HepG2 (cell line): Measurements from ENCODE around the gene DLG5. TPM values are rescaled to one million over a fixed set of nuclear protein-coding genes. Genes with fewer than 3 reads are reported as not detected.

Experiments
- AHR ChIP-seq: IDR thresholded peaks from 2 replicates; pipeline ENCODE4 v1.6.1; 2018; ENCODE audit warnings: missing genetic modification reagents, missing compliant biosample characterization
- CREB1 ChIP-seq, 2 experiments: fragments of 450-650 bp in 1 of 2; IDR thresholded peaks; 2 replicates each; pipeline ENCODE4 v1.6.1; 2016 to 2017; ENCODE audit warnings: control low read depth in 1 of 2, mild to moderate bottlenecking in 1 of 2, missing compliant biosample characterization in 1 of 2, missing genetic modification characterization in 1 of 2
- IRF2 ChIP-seq: IDR thresholded peaks from 2 replicates; pipeline ENCODE4 v1.6.1; 2018; ENCODE audit warnings: missing genetic modification reagents, missing compliant biosample characterization
- JARID2 ChIP-seq: sonication (generic); formaldehyde crosslinking; IDR thresholded peaks from 2 replicates; pipeline ENCODE4 v1.8.1; 2023; ENCODE audit warnings: missing genetic modification reagents, inconsistent platforms; ENCODE audit not compliant: insufficient replicate concordance
- NPAS2 ChIP-seq: sonication (generic); formaldehyde crosslinking; IDR thresholded peaks from 2 replicates; pipeline ENCODE4 v1.8.0; 2022; ENCODE audit warnings: mild to moderate bottlenecking, missing genetic modification reagents, borderline replicate concordance
- RBFOX2 ChIP-seq: fragments of 200-400 bp; formaldehyde crosslinking; IDR thresholded peaks from 2 replicates; pipeline ENCODE4 v1.6.1; 2017; ENCODE audit warnings: low read depth, mild to moderate bottlenecking, low read length
- ZFP36L2 ChIP-seq: sonication (generic); formaldehyde crosslinking; IDR thresholded peaks from 2 replicates; pipeline ENCODE4 v1.4.0; 2020; ENCODE audit warnings: missing genetic modification reagents
- ZNF337 ChIP-seq: sonication (generic); formaldehyde crosslinking; IDR thresholded peaks from 2 replicates; pipeline ENCODE4 v1.5.1; 2020; ENCODE audit warnings: missing genetic modification reagents, low read depth, mild to moderate bottlenecking, borderline replicate concordance
- ZNF367 ChIP-seq: sonication (generic); formaldehyde crosslinking; IDR thresholded peaks from 2 replicates; pipeline ENCODE4 v1.4.0; 2020; ENCODE audit warnings: missing genetic modification reagents, borderline replicate concordance
- polyA plus RNA-seq, 8 experiments: library from polyadenylated mRNA; depleted of rRNA in 3 of 8; stranded (reverse) in 7 of 8; unstranded in 1 of 8; fragments of >200 nt; fragmentation: Illumina TruSeq in 4 of 8; extraction: Trizol in 4 of 8; gene quantifications; 2 replicates each; pipeline versions ENCODE4 v1.2.1 to v1.2.3, GENCODE V29; 2011 to 2016; ENCODE audit warnings: low read depth in 4 of 8, missing spikeins in 1 of 8, mixed read lengths in 1 of 8; ENCODE audit not compliant: insufficient read depth in 1 of 8
- total RNA-seq, 5 experiments: library from RNA; depleted of rRNA; stranded (reverse); fragments of >200 nt; fragmentation: Illumina TruSeq; extraction: Trizol; gene quantifications; 2 replicates each; pipeline ENCODE4 v1.2.3, GENCODE V29; 2016; ENCODE audit warnings: low read depth in 1 of 5
- TF ChIP-seq, protein P1 (sequence below): sonication (generic); formaldehyde crosslinking; IDR thresholded peaks from 2 replicates; pipeline ENCODE4 v1.4.0; 2020; ENCODE audit warnings: missing genetic modification reagents
- TF ChIP-seq, protein P2 (sequence below): sonication (generic); formaldehyde crosslinking; IDR thresholded peaks from 2 replicates; pipeline ENCODE4 v1.4.0; 2020; ENCODE audit warnings: missing genetic modification reagents
- TF ChIP-seq, protein P3 (sequence below): sonication (generic); formaldehyde crosslinking; IDR thresholded peaks from 2 replicates; pipeline ENCODE4 v1.9.0; 2022; ENCODE audit warnings: missing genetic modification reagents, mild to moderate bottlenecking, borderline replicate concordance
- TF ChIP-seq, protein P4 (sequence below): sonication (generic); formaldehyde crosslinking; IDR thresholded peaks from 2 replicates; pipeline ENCODE4 v1.5.0; 2020; ENCODE audit warnings: missing genetic modification reagents, mild to moderate bottlenecking, borderline replicate concordance
- TF ChIP-seq, protein P5 (sequence below): sonication (generic); formaldehyde crosslinking; IDR thresholded peaks from 2 replicates; pipeline ENCODE4 v1.5.0; 2020; ENCODE audit warnings: missing genetic modification reagents, mild to moderate bottlenecking, borderline replicate concordance
- TF ChIP-seq, protein P6 (sequence below): sonication (generic); formaldehyde crosslinking; IDR thresholded peaks from 2 replicates; pipeline ENCODE4 v1.4.0; 2020; ENCODE audit warnings: missing genetic modification reagents, mild to moderate bottlenecking, borderline replicate concordance
- TF ChIP-seq, protein P7 (sequence below): IDR thresholded peaks from 2 replicates; pipeline ENCODE4 v1.6.1; 2012; ENCODE audit warnings: low read length, improper control_type of control experiment

DLG5 gene
- total and polyA plus RNA-seq, 2 of the 13 experiments (the other 11 are each of a cell fraction or from before 2014, with no cell fraction given): 15.5 to 18.2 TPM

DNA sequence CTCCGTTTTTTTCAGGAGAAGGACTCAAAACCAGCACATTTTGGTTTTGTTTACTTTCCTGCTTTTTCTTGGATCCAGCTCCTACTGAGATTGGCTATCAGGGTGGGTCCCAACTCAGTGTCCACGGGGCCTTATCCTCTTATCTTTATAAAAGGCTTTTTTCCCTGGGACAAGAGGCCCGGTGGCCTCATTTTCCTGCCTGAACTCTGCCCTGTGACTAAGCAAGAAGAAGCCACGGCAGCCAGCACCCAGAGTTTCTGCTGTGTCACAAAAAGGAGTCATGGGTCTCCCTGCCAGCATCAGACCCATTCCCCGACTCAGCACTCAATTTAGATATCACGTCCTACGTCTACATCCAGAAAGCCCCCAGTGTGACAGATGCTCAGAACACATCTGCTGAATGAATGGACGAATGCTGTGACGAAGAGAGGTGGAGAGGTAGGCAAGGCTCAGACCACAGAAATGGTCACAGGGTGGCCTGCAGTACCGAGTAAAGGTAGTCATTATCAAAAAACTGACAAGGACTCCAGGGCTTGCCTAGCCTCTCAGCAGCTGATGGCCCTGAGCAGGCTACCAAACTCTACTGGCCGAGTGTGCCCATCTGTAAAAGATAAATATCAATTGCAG lies 16.7 kb downstream of the DLG5 start (continued):
- no peak for TF ChIP-seq RBFOX2
- TF ChIP-seq, protein P1, sequence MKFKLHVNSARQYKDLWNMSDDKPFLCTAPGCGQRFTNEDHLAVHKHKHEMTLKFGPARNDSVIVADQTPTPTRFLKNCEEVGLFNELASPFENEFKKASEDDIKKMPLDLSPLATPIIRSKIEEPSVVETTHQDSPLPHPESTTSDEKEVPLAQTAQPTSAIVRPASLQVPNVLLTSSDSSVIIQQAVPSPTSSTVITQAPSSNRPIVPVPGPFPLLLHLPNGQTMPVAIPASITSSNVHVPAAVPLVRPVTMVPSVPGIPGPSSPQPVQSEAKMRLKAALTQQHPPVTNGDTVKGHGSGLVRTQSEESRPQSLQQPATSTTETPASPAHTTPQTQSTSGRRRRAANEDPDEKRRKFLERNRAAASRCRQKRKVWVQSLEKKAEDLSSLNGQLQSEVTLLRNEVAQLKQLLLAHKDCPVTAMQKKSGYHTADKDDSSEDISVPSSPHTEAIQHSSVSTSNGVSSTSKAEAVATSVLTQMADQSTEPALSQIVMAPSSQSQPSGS (CRISPR knock-in tag): 0 out of 2 replicates have a peak, but pooled peaks have one; percentile 56
- TF ChIP-seq, protein P2, sequence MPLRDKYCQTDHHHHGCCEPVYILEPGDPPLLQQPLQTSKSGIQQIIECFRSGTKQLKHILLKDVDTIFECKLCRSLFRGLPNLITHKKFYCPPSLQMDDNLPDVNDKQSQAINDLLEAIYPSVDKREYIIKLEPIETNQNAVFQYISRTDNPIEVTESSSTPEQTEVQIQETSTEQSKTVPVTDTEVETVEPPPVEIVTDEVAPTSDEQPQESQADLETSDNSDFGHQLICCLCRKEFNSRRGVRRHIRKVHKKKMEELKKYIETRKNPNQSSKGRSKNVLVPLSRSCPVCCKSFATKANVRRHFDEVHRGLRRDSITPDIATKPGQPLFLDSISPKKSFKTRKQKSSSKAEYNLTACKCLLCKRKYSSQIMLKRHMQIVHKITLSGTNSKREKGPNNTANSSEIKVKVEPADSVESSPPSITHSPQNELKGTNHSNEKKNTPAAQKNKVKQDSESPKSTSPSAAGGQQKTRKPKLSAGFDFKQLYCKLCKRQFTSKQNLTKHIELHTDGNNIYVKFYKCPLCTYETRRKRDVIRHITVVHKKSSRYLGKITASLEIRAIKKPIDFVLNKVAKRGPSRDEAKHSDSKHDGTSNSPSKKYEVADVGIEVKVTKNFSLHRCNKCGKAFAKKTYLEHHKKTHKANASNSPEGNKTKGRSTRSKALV (CRISPR knock-in tag): peak; percentile 77; the same call in 1 of the 2 replicates
- TF ChIP-seq, protein P3, sequence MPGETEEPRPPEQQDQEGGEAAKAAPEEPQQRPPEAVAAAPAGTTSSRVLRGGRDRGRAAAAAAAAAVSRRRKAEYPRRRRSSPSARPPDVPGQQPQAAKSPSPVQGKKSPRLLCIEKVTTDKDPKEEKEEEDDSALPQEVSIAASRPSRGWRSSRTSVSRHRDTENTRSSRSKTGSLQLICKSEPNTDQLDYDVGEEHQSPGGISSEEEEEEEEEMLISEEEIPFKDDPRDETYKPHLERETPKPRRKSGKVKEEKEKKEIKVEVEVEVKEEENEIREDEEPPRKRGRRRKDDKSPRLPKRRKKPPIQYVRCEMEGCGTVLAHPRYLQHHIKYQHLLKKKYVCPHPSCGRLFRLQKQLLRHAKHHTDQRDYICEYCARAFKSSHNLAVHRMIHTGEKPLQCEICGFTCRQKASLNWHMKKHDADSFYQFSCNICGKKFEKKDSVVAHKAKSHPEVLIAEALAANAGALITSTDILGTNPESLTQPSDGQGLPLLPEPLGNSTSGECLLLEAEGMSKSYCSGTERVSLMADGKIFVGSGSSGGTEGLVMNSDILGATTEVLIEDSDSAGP: peak; percentile 56; the same call in 1 of the 2 replicates
- TF ChIP-seq ZNF337 (CRISPR knock-in tag): no peak
- TF ChIP-seq, protein P4, sequence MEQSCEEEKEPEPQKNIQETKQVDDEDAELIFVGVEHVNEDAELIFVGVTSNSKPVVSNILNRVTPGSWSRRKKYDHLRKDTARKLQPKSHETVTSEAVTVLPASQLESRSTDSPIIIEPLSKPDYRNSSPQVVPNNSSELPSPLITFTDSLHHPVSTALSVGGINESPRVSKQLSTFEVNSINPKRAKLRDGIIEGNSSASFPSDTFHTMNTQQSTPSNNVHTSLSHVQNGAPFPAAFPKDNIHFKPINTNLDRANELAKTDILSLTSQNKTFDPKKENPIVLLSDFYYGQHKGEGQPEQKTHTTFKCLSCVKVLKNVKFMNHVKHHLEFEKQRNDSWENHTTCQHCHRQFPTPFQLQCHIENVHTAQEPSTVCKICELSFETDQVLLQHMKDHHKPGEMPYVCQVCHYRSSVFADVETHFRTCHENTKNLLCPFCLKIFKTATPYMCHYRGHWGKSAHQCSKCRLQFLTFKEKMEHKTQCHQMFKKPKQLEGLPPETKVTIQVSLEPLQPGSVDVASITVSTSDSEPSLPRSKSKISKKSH (CRISPR knock-in tag): no peak
- TF ChIP-seq NPAS2 (CRISPR knock-in tag): no peak
- TF ChIP-seq, protein P5, sequence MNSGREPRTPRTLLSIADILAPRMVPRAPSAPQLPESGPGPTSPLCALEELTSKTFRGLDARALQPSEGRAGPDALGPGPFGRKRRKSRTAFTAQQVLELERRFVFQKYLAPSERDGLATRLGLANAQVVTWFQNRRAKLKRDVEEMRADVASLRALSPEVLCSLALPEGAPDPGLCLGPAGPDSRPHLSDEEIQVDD (CRISPR knock-in tag): no peak
- TF ChIP-seq JARID2: no peak
- TF ChIP-seq CREB1 (IDR thresholded peaks at IDR 0.05): no peak
- peak; percentile 57 for TF ChIP-seq CREB1 (CRISPR knock-in tag; IDR thresholded peaks at IDR 0.05)
- no peak for TF ChIP-seq ZFP36L2 (CRISPR knock-in tag)
- TF ChIP-seq IRF2 (CRISPR knock-in tag): peak; percentile 49; the same call in 1 of the 2 replicates
- no peak for TF ChIP-seq ZNF367 (CRISPR knock-in tag)
- TF ChIP-seq AHR: no peak
- TF ChIP-seq, protein P6, sequence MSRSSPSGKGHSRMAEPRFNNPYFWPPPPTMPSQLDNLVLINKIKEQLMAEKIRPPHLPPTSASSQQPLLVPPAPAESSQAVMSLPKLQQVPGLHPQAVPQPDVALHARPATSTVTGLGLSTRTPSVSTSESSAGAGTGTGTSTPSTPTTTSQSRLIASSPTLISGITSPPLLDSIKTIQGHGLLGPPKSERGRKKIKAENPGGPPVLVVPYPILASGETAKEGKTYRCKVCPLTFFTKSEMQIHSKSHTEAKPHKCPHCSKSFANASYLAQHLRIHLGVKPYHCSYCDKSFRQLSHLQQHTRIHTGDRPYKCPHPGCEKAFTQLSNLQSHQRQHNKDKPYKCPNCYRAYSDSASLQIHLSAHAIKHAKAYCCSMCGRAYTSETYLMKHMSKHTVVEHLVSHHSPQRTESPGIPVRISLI (CRISPR knock-in tag): peak; percentile 62; the same call in 1 of the 2 replicates
- TF ChIP-seq, protein P7, sequence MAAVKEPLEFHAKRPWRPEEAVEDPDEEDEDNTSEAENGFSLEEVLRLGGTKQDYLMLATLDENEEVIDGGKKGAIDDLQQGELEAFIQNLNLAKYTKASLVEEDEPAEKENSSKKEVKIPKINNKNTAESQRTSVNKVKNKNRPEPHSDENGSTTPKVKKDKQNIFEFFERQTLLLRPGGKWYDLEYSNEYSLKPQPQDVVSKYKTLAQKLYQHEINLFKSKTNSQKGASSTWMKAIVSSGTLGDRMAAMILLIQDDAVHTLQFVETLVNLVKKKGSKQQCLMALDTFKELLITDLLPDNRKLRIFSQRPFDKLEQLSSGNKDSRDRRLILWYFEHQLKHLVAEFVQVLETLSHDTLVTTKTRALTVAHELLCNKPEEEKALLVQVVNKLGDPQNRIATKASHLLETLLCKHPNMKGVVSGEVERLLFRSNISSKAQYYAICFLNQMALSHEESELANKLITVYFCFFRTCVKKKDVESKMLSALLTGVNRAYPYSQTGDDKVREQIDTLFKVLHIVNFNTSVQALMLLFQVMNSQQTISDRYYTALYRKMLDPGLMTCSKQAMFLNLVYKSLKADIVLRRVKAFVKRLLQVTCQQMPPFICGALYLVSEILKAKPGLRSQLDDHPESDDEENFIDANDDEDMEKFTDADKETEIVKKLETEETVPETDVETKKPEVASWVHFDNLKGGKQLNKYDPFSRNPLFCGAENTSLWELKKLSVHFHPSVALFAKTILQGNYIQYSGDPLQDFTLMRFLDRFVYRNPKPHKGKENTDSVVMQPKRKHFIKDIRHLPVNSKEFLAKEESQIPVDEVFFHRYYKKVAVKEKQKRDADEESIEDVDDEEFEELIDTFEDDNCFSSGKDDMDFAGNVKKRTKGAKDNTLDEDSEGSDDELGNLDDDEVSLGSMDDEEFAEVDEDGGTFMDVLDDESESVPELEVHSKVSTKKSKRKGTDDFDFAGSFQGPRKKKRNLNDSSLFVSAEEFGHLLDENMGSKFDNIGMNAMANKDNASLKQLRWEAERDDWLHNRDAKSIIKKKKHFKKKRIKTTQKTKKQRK: no peak
